Measurements from ENCODE around the gene PNMT.

DNA sequence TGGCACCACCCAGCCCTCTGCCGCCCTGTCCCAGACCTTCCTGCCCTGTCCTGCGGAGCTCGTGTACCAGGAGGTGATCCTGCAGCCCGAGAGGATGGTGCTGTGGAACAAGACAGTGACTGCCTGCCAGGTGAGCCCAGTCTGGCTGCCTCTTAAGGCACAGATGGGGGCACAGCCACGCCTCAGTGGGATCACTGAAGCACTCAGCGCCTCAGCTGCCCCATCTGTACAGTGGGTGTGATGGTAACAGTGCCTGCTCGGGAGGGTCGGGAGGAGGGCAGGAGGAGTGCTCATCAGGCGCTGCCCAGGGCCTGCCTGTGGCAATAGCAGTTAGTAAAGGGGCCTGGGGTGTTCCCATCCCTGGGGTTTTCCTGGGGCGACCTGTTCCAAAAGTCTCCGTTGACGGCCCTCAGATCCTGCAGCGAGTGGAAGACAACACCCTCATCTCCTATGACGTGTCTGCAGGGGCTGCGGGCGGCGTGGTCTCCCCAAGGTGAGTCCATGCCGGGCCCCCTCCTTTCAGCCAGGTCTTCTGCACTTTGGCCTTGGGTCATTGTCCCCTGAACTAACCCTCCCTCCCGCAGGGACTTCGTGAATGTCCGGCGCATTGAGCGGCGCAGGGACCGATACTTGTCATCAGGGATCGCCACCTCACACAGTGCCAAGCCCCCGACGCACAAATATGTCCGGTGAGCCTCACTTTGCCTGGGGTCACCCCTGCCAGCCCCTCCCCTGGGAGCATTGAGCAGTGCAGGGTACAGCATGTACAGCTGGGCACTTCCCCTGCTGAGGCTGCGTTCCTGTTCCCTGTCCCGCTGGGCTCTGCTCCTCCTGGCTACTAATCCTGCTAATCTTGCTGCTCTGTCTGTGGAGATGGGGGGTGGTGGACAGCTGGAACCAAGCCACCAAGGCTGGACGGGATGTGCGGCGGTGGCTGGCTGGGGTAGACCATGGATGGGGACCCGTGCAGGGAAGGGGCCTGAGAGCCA lies 7.6 kb upstream of the PNMT start:
- TF ChIP-seq RAD21 (IDR thresholded peaks at IDR 0.05; ENCODE audit: low read length) = no peak
- no peak for TF ChIP-seq CTCF (conservative IDR thresholded peaks at IDR 0.05; ENCODE audit: low read depth, low read length)
- no peak for TF ChIP-seq POLR2A (IDR thresholded peaks at IDR 0.05; ENCODE audit: low read depth, low read length)
- no peak for TF ChIP-seq CEBPB (IDR thresholded peaks at IDR 0.05; ENCODE audit: low read depth, low read length)

Measured in IMR-90 (cell line).